Loucy (cell line): ENCODE data around the gene TRIM63.

Experiments used
- CTCF ChIP-seq: fragments of 200-600 bp; sonication (generic); conservative IDR thresholded peaks from 2 replicates; pipeline ENCODE4 v1.5.1; 2014; ENCODE audit warnings: mild to moderate bottlenecking, antibody characterized with exemption, low read length
- EZH2phosphoT487 ChIP-seq: fragments of 200-600 bp; IDR thresholded peaks from 2 replicates; pipeline ENCODE4 v1.6.1; 2018; ENCODE audit warnings: antibody characterized with exemption, mild to moderate bottlenecking, moderate library complexity, borderline replicate concordance

GRCh38 chr1:26003262-26003661 is 64.2 kb downstream of the TRIM63 start:
- TF ChIP-seq CTCF = no peak
- no peak for TF ChIP-seq EZH2phosphoT487
